Endothelial cell of umbilical vein (primary cell): ENCODE data around the gene PAIP2.

Experiments
- CTCF ChIP-seq, 2 donors: IDR thresholded peaks; 1 replicate in 1 of 2; 2 replicates in 1 of 2; pipeline ENCODE4 v1.5.1; 2011; ENCODE audit warnings: low read length in 2 of 2, mild to moderate bottlenecking in 2 of 2, moderate library complexity in 2 of 2, control low read depth in 1 of 2, inconsistent platforms in 1 of 2, low read depth in 1 of 2; ENCODE audit not compliant: insufficient read depth in 1 of 2; ENCODE audit errors: extremely low read depth in 1 of 2
- EZH2 ChIP-seq: IDR thresholded peaks from 2 replicates; pipeline ENCODE4 v1.6.1; 2012; ENCODE audit warnings: borderline replicate concordance, low read depth, mild to moderate bottlenecking, moderate library complexity, low read length, inconsistent platforms; ENCODE audit not compliant: severe bottlenecking
- FOS ChIP-seq: IDR thresholded peaks from 2 replicates; pipeline ENCODE4 v1.6.1; 2011; ENCODE audit warnings: mild to moderate bottlenecking, low read length, moderate library complexity, borderline replicate concordance; ENCODE audit not compliant: insufficient read depth
- MAX ChIP-seq: IDR thresholded peaks from 2 replicates; pipeline ENCODE4 v1.6.1; 2011; ENCODE audit not compliant: insufficient read depth, insufficient read length
- POLR2A ChIP-seq: IDR thresholded peaks from 2 replicates; pipeline ENCODE4 v1.6.1; 2012; ENCODE audit warnings: low read depth, mild to moderate bottlenecking, control low read depth, low read length
- POLR2AphosphoS5 ChIP-seq: IDR thresholded peaks from 2 replicates; pipeline ENCODE4 v1.6.1; 2012; ENCODE audit warnings: low read depth, mild to moderate bottlenecking, control low read depth, low read length, moderate library complexity; ENCODE audit not compliant: insufficient read depth

- TF ChIP-seq CTCF (IDR thresholded peaks at IDR 0.05; ENCODE audit: extremely low read depth in 1 of 2, insufficient read depth in 1 of 2, low read depth in 1 of 2, low read length in 2 of 2) (no peak), POLR2A (no peak), EZH2 (no peak), MAX (no peak), FOS (no peak), POLR2AphosphoS5 (no peak)
Observed at GRCh38 chr5:139407517-139407916, 65.9 kb downstream of the PAIP2 start.
